Measurements from ENCODE around the gene CENPC.
A peak's percentile ranks its signal among the peaks of the same experiment; 100 is the strongest.

CENPC gene, protein sequence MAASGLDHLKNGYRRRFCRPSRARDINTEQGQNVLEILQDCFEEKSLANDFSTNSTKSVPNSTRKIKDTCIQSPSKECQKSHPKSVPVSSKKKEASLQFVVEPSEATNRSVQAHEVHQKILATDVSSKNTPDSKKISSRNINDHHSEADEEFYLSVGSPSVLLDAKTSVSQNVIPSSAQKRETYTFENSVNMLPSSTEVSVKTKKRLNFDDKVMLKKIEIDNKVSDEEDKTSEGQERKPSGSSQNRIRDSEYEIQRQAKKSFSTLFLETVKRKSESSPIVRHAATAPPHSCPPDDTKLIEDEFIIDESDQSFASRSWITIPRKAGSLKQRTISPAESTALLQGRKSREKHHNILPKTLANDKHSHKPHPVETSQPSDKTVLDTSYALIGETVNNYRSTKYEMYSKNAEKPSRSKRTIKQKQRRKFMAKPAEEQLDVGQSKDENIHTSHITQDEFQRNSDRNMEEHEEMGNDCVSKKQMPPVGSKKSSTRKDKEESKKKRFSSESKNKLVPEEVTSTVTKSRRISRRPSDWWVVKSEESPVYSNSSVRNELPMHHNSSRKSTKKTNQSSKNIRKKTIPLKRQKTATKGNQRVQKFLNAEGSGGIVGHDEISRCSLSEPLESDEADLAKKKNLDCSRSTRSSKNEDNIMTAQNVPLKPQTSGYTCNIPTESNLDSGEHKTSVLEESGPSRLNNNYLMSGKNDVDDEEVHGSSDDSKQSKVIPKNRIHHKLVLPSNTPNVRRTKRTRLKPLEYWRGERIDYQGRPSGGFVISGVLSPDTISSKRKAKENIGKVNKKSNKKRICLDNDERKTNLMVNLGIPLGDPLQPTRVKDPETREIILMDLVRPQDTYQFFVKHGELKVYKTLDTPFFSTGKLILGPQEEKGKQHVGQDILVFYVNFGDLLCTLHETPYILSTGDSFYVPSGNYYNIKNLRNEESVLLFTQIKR

GRCh38 chr4:67545199-67546003 lies at the start of gene CENPC:
CENPC (minus strand) TSS chr4:67545503; CDS start chr4:67545355, 148 bp downstream.
- DNase-seq (ENCODE audit: low read depth in 2 of 2), result peak; percentile 86 to 93

- no peak for DNase-seq (ENCODE audit: low read depth in 2 of 2)
Measured at GRCh38 chr4:67593741-67594175, 48.5 kb upstream of the CENPC start.

GRCh38 chr4:67587156-67587555 lies 41.9 kb upstream of the CENPC start:
- DNase-seq (ENCODE audit: low read depth in 2 of 2), result no peak

DNA sequence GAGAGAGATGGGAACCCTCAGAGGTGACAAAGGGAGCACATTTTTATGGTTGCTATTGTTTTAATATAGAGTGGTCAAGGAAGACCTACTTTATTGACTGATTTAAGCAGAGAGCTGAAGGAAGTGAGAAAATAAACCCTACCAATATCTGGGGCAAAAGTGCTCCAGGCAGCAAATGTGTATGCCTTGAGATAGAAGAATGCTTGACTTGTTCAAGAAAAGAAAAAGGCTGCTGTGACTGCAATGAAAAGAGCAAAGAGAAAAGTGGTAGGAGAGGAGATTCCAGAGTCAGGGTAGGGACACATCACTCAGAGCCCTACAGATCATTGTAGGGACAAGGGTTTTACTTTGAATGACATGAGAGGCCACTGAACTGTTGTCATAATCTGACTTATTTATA lies 39.2 kb upstream of the CENPC start:
- DNase-seq (ENCODE audit: low read depth in 2 of 2), result no peak

- DNase-seq (ENCODE audit: low read depth in 2 of 2), result no peak
Measured at GRCh38 chr4:67581913-67582312, 36.6 kb upstream of the CENPC start.

- DNase-seq (ENCODE audit: low read depth in 2 of 2), result no peak
Measured at GRCh38 chr4:67581208-67581857, 36.0 kb upstream of the CENPC start.

DNA sequence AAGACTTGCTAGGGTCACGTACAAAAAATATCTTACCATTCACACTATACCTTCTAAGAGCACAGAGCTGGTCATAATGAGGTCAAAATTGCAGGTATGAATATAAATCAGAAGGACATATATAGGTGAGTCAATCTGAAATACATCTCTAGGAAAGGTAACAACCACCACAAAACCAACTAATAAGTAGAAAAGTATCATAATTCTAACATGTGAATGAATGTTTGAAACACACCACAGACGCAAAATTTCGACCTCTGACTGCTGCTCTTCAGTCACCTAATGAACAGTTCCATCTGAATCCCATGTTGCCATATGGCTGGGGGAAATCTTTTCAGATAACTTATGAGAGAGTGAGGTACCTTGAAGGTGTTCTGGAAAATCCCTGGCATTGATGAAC lies 35.3 kb upstream of the CENPC start:
- DNase-seq (ENCODE audit: low read depth in 2 of 2), result no peak

- no peak for DNase-seq (ENCODE audit: low read depth in 2 of 2)
Measured at GRCh38 chr4:67576538-67576937, 31.2 kb upstream of the CENPC start.

- no peak for DNase-seq (ENCODE audit: low read depth in 2 of 2)
Measured at GRCh38 chr4:67576059-67576466, 30.8 kb upstream of the CENPC start.

DNA sequence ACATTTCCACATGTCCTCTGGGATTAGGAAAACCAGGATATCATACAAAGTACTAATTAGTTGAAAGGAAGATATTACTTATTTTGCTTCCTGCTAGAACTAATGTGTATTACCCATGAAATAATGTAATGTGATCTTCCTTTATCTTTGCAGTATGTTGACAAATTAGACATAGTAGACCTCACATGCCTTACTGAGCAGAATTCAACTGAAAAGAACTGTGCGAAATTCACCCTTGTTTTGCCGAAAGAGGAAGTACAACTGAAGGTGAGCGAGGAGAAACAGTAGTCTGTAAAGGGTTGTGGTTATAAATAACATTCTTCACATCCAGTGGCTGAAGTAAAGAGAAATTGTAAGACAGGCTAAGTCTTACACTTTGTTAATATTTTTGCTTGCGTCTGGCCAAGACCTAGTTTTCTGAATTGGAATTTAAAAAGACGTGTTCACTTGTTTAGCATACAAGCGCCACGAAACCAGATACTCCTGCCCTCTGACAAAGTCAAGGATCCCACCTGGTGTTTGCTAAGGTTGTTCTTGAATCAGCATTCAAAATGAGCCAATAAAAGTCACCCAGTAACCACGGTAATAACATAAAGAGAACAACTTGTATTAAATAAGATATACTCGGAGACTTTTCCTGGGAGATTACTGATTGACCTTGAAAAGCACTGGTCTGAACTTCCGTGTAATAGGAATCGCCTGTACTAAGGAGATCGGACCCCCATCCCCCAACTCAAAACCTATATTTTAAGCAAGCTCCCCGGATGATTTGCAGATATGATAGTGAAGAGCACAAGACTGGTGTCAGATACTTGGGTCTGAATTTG lies 30.1 kb upstream of the CENPC start:
- no peak for DNase-seq (ENCODE audit: low read depth in 2 of 2)

- no peak for DNase-seq (ENCODE audit: low read depth in 2 of 2)
Measured at GRCh38 chr4:67573193-67573592, 27.9 kb upstream of the CENPC start.

DNA sequence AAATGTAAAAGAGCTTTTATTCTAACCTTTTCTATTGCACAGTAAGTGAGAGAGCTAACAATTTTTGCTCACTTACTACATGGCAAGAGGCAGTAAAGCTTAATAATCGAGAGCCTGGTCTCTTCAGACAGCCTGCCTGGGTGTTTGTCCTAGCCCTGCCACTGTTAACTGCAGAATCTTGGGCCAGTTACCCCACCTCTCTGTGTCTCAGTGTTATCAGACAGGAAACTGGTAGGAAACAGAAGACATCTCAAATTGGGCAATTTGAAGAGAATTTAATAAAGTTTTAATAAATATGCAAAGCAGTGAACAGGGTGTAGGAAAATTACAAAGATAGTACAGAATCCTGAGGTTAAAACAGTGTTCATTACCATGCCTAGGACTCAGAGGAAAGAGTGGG lies 26.7 kb upstream of the CENPC start:
- DNase-seq (ENCODE audit: low read depth in 2 of 2), result no peak

DNA sequence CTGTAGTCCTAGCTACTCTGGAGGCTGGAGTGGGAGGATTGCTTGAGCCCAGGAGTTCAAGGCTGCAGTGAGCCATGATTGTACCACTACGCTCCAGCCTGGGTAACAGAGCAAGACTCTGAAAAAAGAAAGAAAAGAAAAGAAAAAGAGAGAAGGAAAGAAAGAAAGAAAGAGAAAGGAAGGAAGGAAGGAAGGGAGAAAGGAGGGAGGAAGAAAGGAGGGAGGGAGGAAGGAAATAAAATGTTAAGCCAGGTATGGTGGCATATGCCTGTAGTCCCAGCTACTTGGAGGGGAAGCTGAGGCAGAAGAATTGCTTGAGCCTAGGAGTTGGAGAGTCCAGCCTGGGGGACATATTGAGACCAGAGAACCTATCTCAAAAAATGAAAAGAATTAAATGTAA lies 25.2 kb upstream of the CENPC start:
- no peak for DNase-seq (ENCODE audit: low read depth in 2 of 2)

DNA sequence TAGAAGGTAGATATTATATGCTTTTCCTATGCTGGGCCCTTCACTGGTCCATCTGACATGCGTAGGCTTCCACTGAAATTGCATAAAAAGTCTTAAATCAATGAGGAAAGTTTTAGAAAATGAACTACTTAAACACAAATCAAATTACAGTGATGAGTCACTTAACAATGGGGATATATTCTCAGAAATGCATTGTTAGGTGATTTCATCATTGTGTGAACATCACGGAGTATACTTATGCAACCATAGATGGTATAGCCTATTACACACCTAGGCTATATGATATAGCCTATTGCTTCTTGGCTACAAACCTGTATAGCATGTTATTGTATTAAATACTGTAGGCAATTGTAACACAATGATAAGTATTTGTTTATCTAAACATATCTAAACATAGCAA lies 23.5 kb upstream of the CENPC start:
- no peak for DNase-seq (ENCODE audit: low read depth in 2 of 2)

DNA sequence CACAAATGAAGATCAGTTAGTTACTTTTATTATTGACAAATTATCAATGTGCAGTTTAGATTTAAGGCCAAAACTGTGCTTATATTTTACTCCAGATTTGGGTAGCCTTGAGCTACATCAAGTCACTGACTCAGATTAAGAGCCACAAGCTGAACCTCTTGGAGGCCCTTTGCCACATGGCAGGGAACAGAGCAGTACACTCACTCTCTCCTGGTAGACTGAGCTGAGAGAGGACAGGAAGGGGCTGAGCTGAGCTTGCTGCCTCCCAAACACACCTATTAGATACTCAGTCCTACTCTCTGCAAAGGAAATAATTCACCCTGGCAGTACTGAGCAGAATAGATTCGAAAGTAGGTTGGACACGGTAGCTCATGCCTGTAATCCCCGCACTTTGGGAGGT lies 21.0 kb upstream of the CENPC start:
- DNase-seq (ENCODE audit: low read depth in 2 of 2), result no peak

DNA sequence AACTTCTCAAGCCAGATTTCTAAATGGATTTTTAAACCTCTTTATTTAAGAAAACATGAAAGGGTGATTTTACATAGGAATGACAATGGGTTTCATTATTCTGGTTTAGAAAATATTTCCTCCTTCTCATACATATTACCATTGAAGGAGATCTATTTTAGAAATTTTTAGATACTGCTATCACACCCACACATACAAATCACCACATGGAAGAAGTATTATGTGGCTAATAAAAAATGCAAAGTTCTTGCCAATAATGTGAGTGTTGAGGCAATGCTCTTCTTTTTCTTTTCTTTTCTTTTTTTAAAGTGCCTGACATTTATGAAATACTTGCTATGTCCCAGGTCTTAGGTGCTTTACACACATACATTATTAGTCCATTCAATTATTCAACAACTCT lies 20.0 kb upstream of the CENPC start:
- DNase-seq (ENCODE audit: low read depth in 2 of 2), result no peak

- DNase-seq (ENCODE audit: low read depth in 2 of 2), result no peak
Measured at GRCh38 chr4:67558493-67558892, 13.2 kb upstream of the CENPC start, which contains the start of gene STAP1. STAP1 (plus strand) TSS chr4:67558727; CDS start chr4:67558810, 83 bp downstream.

- DNase-seq (ENCODE audit: low read depth in 2 of 2), result no peak
Measured at GRCh38 chr4:67556436-67556835, 11.1 kb upstream of the CENPC start.

- DNase-seq (ENCODE audit: low read depth in 2 of 2), result no peak
Measured at GRCh38 chr4:67555447-67555846, 10.1 kb upstream of the CENPC start.

DNA sequence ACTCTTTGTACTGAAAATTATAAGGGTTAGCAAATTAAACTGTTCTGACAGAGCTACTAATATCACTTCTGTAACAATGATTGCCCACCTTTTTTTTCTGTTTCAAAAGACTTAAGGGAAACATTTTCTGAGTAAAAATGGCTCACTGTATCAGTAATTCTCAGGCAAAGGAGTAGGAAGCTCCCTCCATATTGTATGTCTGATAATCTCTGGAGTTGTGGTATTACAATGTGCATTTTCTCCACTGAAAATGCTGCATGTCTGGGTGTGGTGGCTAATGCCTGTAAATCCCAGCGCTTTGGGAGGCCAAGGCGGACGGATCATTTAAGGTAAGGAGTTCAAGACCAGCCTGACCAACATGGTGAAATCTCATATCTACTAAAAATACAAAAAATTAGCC lies 8.8 kb upstream of the CENPC start:
- DNase-seq (ENCODE audit: low read depth in 2 of 2), result no peak

Data from stimulated activated CD4-positive, alpha-beta T cell treated with anti-CD3 and anti-CD28 coated beads, Interleukin-4, amount 100 ng/mL, for 48 hours (primary cell).